Loucy (cell line): ENCODE results near the gene AKTIP.

Experiments
- H2AFZ ChIP-seq: fragments of 200-600 bp; sonication (generic); 2 replicates; pipeline ENCODE4 v1.6.0; 2016; ENCODE audit warnings: antibody characterized with exemption, mild to moderate bottlenecking, low read length, moderate library complexity
- H3F3A ChIP-seq: fragments of 200-600 bp; 2 replicates; pipeline ENCODE4 v1.6.0; 2016; ENCODE audit warnings: antibody characterized with exemption, low read depth, mild to moderate bottlenecking
- H3K27me3 ChIP-seq: fragments of 200-600 bp; sonication (generic); 2 replicates; pipeline ENCODE4 v1.6.1; 2014; ENCODE audit warnings: low read length, mild to moderate bottlenecking; ENCODE audit not compliant: insufficient read depth, poor library complexity, severe bottlenecking
- H3K36me3 ChIP-seq: fragments of 200-600 bp; sonication (generic); 2 replicates; pipeline ENCODE4 v1.6.1; 2016; ENCODE audit warnings: low read length; ENCODE audit not compliant: insufficient read depth
- H3K4me1 ChIP-seq: fragments of 200-600 bp; sonication (generic); 2 replicates; pipeline ENCODE4 v1.5.1; 2014; ENCODE audit warnings: low read length, mild to moderate bottlenecking; ENCODE audit not compliant: insufficient read depth, poor library complexity, severe bottlenecking
- H3K4me2 ChIP-seq: fragments of 200-600 bp; sonication (generic); 2 replicates; pipeline ENCODE4 v1.6.0; 2014; ENCODE audit warnings: antibody characterized with exemption, low read length, low read depth, mild to moderate bottlenecking; ENCODE audit not compliant: poor library complexity, severe bottlenecking
- H3K4me3 ChIP-seq: fragments of 200-600 bp; sonication (generic); 2 replicates; pipeline ENCODE4 v1.5.1; 2014; ENCODE audit warnings: low read length, mild to moderate bottlenecking, mixed read lengths; ENCODE audit not compliant: poor library complexity, severe bottlenecking
- H3K79me2 ChIP-seq: fragments of 200-600 bp; sonication (generic); 2 replicates; pipeline ENCODE4 v1.6.1; 2014; ENCODE audit warnings: low read length; ENCODE audit not compliant: insufficient read depth
- H3K9ac ChIP-seq: fragments of 200-600 bp; sonication (generic); 2 replicates; pipeline ENCODE4 v1.6.0; 2014; ENCODE audit warnings: mild to moderate bottlenecking, low read depth, low read length, moderate library complexity; ENCODE audit not compliant: poor library complexity, severe bottlenecking
- H3K9me2 ChIP-seq: fragments of 200-600 bp; sonication (generic); replicated peaks from 2 replicates; pipeline ENCODE4 v1.6.1; 2016; ENCODE audit warnings: low read depth, low read length, mixed read lengths
- H3K9me3 ChIP-seq: fragments of 200-600 bp; sonication (generic); 2 replicates; pipeline ENCODE4 v1.6.1; 2014; ENCODE audit warnings: mild to moderate bottlenecking, antibody characterized with exemption, low read length, low read depth; ENCODE audit not compliant: insufficient read depth
- H4K20me1 ChIP-seq: fragments of 200-600 bp; sonication (generic); 2 replicates; pipeline ENCODE4 v1.6.0; 2014; ENCODE audit warnings: antibody characterized with exemption, low read length, mild to moderate bottlenecking; ENCODE audit not compliant: insufficient read depth, poor library complexity, severe bottlenecking
- CTCF ChIP-seq: fragments of 200-600 bp; sonication (generic); conservative IDR thresholded peaks from 2 replicates; pipeline ENCODE4 v1.5.1; 2014; ENCODE audit warnings: mild to moderate bottlenecking, antibody characterized with exemption, low read length
- EZH2phosphoT487 ChIP-seq: fragments of 200-600 bp; IDR thresholded peaks from 2 replicates; pipeline ENCODE4 v1.6.1; 2018; ENCODE audit warnings: antibody characterized with exemption, mild to moderate bottlenecking, moderate library complexity, borderline replicate concordance

The AKTIP gene

GRCh38 chr16:53449816-53450517 lies 53.0 kb downstream of the AKTIP start:
- Histone ChIP-seq H3K9me3 (no peaks in the 10 kb centered on the region), H4K20me1 (peaks cover 38% of the 10 kb centered on the region), H3F3A (no peaks in the 10 kb centered on the region), H3K36me3 (peaks cover 11% of the 10 kb centered on the region; the same call in 1 of the 2 replicates), H3K9me2 (no peaks in the 10 kb centered on the region), H3K4me2 (no peak overlapping the region), H3K4me3 (no peak overlapping the region), H3K27me3 (peaks cover 18% of the 10 kb centered on the region), H3K79me2 (no peaks in the 10 kb centered on the region), H3K9ac (no peak overlapping the region), H3K4me1 (no peaks in the 10 kb centered on the region), H2AFZ (no peak overlapping the region)
- TF ChIP-seq EZH2phosphoT487 (no peak), CTCF (no peak)

GRCh38 chr16:53446090-53446489 lies 56.9 kb downstream of the AKTIP start:
- Histone ChIP-seq H3K36me3 (peaks cover 16% of the 10 kb centered on the region; the same call in 1 of the 2 replicates), H3K4me1 (no peaks in the 10 kb centered on the region), H3K9me2 (no peaks in the 10 kb centered on the region), H2AFZ (no peak overlapping the region), H4K20me1 (peaks cover 11% of the 10 kb centered on the region), H3K27me3 (no peaks in the 10 kb centered on the region), H3K79me2 (no peaks in the 10 kb centered on the region), H3K4me3 (no peak overlapping the region), H3K9ac (no peak overlapping the region), H3K4me2 (no peak overlapping the region), H3K9me3 (no peaks in the 10 kb centered on the region), H3F3A (no peaks in the 10 kb centered on the region)
- TF ChIP-seq EZH2phosphoT487 (no peak), CTCF (no peak)

GRCh38 chr16:53445534-53445933 lies 57.5 kb downstream of the AKTIP start:
- Histone ChIP-seq H3K36me3 (peaks cover 18% of the 10 kb centered on the region; the same call in 1 of the 2 replicates), H2AFZ (no peak overlapping the region), H3K4me1 (no peaks in the 10 kb centered on the region), H3F3A (no peaks in the 10 kb centered on the region), H3K9me3 (no peaks in the 10 kb centered on the region), H3K4me3 (no peak overlapping the region), H3K4me2 (no peak overlapping the region), H3K9ac (no peak overlapping the region), H4K20me1 (peaks cover 8% of the 10 kb centered on the region), H3K79me2 (no peaks in the 10 kb centered on the region), H3K27me3 (no peaks in the 10 kb centered on the region), H3K9me2 (no peaks in the 10 kb centered on the region)
- TF ChIP-seq EZH2phosphoT487 (no peak), CTCF (no peak)
